GM18526 (cell line): ENCODE measurements around the gene FOXJ3.

ENCODE experiments used
- POLR2A ChIP-seq: IDR thresholded peaks from 3 replicates; pipeline ENCODE4 v1.6.1; 2011; ENCODE audit not compliant: insufficient read length; ENCODE audit errors: extremely low read depth

Gene FOXJ3

DNA sequence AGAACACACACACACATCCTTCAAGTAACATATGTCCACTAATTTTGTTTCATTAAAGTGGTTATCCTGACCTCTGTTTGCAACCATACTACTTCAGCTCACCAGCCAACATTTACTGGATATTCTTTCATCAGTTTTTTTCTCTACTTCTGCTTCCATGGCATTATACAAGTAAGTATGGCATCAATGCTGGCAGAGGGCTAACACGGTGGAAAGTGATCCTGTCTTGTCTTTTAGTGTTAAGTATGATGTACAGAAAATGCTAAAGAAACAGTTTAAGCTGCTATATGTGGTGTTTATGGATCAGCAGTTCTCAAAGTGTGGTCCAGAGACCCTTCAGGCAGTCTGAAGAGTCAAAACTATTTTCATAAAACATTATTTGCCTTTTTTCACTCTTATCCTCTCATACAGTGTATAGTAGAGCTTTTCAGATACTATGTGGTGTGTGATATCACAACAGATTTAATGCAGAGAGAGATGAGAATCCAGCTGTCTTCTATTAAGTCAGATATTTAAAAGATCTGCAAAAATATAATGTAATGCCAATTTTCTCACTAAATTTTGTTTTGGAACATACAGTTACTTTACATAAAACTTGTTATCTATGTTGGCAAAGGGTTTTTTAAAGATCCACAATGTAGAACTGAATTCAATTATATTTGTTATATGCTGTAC, 46.6 kb downstream of the FOXJ3 start:
- no peak for TF ChIP-seq POLR2A

DNA sequence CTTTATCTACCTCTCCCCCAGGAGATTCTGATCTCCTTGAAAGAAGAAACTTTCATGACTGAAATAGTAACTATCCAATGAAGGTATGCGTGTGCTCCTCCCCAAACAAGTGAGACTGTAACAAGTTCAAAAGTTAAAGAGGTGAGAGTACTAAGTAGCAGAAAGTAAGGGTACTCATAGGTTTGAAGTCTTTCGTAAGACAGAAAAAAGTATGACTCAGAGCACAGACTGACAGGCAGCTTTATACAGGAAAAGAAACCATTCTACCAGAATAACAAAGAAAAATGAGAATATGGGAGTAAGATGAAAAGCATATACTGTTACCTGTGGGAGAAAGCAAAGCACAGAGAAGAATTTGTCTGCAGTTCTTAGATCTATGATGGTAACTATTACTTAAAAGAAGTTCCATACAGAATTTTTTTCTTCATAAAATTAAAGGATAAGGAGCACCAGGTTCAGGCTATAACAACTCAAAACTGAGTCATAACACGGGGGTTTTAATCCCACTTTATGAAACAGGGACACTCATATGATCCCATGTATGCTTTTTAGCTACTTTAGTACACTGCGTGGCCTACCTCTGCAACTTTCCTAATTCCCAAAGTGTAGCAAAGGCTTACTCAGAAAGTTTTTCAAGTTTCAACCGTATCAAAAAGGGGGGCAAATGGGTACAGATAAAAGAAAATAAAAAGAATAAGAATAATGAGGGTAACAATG, 52.0 kb downstream of the FOXJ3 start:
- TF ChIP-seq POLR2A: no peak

DNA sequence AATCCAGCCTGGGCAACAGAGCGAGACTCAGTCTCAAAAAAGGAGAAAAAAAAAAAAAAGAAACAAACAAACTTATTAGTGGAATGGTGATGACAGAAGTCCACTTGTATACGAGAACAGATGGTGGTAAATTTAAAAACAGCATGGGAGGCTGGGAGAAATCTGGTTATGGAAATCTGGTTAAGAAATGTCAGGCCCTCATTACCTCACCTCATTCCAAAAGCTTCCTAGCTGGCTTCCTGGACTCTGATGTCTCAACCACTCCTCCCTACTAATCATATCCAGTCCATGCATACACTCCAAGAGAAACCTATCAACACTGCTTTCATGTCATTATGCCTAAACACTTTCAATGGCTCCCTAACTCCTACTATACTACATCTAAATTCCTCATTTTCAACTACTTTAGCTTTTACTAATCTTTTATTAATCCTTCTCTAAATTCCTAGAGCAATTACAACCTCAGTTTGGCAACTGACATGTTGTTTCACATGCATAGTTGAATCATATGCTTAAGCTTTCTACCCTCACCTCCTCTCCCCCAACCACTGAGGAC, 52.9 kb downstream of the FOXJ3 start:
- TF ChIP-seq POLR2A: no peak

DNA sequence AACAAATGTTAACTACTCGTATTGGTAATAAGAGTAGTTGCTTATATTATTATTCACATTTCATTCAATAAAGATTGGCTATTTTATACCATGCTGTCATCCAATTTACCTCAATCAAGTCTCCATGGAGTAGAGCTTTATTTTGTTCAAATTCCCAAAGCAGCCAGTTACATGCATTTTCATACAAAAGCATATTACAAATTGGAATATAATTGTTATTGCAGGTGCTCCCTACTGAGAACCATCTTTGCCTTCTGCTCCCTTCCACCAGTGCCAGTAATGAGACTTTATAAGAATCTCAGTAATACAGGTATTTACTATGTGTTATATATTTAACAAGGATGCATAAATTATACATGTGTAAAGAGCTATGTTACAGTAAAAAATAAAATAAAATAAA, 54.2 kb downstream of the FOXJ3 start:
- no peak for TF ChIP-seq POLR2A

DNA sequence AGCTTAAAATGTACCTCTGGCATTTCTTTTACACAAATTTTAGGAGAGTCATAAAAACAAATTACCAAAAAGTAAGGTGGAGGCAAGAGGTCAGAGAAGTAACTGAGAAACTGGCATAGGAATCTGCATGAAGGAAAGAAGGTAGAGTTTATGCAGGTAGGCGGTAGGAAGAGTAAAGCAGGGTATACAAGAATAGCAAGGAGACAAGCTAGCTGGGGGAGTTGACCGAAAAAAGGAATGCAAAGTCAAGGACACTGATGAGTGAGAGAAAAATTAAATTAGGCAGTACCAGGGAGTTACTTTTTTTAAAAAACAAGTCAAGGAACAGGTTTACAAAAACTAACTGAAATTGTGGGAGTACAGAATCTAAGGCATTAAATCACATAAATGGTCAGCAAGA, 56.0 kb downstream of the FOXJ3 start:
- no peak for TF ChIP-seq POLR2A

DNA sequence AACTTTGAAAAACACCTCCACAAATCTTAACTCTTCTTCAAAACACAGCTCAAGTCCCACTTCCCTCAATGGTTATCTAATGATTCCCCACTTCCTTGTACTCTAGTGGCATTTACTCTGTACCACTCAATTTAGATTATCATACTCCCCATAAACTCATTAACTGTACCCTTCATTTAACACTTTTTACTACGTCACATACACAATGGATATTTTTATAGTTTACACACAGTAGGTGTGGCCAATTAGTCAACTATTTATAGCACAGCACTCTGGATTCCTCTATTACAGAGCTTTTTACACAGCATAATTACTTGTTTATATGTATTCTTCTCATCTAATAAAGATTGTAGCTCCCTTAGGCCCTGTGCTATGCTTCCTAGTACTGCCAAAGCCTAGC, 62.1 kb downstream of the FOXJ3 start:
- no peak for TF ChIP-seq POLR2A

DNA sequence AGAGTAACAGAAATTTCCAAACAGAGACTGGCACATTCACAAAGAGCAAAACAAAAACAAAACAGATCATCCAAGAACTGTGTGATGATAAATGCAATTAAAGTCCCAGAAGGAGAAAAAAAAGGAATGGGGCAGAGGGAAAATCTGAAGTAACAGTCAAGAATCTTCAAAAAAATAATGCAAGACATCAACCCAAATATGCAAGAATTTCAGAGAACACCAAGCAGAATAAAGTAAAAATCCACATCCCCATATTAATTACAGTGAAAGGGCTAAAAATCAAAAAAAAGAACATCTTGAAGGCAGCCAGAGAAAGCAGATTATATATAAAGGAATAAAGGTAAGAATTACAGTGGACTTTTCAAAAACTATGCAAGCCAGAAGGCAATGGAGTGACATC, 67.1 kb downstream of the FOXJ3 start:
- TF ChIP-seq POLR2A: no peak

DNA sequence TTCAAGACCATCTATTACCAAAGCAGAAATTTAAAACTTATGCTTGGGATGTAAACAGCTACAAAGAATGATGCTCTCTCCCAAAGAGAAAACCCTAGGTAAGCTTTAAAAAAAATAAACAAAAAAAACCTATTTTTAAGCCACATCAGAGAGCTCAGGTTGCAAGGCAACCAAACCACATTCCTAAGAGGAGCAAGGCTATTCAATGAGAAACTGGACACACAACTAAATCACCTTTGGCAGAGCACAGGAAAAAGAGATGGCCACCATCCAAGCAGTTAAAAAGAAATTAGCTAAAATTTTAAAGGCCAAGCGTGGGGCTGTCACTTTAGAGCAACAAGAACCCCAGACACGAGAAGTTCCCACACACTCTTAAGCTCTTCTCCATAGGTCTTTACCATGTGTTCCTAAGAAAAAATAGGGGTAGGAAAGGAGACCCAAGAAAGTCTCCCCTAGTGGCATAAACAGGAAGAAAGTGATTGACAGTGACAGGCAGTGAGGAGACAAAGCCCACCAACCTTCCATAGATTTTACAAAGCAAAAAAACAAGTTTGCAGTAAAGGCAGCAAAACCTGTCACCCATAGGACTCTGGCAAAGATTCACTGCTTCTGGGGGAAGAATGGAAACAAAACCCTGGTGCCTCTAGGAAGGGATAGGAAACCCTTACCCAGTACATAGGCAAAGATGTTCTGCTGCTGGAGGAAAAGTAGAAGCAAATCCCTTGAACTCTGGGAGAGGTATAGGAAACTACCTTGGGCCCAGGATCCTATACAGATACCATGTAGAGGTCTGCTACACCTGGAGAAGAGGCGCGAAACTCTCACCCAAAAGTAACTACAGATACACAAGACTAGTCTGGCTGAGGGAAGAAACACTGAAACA, 68.5 kb downstream of the FOXJ3 start:
- no peak for TF ChIP-seq POLR2A

DNA sequence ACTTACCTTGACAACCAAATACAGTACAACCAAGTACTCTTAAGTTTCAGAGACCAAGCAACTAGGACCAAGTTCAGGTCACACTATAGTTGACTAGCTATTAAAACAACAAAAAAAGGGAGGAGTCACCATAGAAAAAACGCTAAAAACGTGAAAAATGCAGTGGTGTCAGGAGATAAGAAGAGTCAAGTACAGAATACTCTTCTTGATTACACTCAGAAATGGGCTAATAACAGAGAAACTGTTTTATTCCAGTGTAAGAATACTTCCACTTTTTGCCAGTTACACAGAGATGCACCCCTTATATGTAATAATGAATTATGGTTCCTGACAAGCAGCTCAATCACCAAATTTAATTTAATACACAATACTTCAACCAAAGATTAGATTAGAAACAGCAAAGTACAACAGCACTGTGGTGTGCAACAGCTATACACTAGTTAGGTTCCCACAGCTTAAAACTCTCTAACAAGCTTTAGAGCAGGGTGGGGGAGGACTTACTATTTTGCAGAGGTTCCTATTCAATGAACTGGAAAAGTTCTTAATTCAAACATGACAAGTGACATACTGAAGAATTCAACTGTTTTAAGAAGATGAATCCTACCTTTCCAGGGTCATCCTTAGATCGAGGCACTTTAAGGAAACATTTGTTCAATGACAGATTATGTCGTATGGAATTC, 70.4 kb downstream of the FOXJ3 start:
- no peak for TF ChIP-seq POLR2A

DNA sequence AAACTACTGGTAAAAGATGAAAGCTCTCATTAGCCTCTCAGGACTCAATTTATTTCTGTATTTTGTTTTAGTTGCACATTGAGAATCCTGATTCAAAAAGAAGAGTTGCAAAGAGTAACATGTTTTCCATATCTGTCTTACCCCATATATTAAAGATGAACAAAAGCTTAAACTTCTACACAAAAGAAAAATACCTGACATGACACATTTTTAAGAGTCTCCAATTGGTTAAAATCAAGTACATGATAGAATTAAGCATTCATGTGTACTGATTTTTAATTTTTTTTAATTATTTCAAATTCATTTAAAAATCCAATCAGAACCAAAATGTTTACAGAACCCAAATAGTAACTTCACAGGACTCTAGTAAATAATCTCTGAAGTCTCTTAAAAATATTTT, 72.0 kb downstream of the FOXJ3 start:
- TF ChIP-seq POLR2A: no peak

DNA sequence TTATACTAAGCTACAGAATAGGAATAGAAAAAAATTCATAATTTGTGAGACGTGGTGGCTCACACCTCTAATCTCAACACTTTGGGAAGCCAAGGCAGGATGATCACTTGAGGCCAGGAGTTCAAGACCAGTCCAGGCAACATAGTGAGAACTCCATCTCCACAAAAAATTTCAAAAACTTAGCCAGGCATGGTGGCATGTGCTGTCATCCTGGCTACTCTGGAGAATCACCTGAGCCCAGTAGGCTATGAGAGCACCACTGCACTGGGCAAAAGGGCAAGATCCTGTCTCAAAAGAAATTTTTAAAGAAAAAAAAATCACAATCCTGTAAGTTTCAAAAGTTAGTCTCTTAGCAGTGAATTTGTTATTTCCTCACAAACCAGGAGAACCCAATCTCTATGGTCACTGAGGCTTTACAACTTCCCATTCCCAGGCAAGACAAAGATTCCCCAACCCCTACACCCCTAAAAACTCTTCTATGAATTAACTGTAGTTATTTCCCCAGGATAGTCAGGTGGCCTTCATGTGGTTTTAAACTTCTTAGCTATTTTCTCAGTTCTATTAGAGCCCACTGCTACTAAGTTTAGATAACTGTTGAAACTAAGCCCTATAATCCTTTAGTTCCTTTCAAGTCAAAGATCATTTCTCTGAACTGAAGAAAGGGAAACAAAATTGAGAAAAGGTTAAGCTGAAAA, 74.5 kb downstream of the FOXJ3 start:
- no peak for TF ChIP-seq POLR2A

DNA sequence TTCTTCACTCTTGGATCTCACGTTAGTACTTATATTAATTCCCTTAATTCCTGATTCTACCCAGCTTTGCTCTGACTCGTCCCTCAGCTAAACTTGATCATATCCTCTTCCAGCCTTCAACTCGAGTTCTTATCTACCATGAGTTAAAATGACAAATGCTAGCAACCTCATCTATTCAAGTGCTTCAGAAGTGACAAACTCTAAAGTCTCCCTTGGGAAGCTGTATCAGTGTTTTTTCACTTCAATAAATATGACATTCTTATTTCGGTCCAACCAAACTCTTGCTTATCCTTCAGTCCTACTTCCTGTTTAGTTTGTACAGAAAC, 75.3 kb downstream of the FOXJ3 start:
- no peak for TF ChIP-seq POLR2A

DNA sequence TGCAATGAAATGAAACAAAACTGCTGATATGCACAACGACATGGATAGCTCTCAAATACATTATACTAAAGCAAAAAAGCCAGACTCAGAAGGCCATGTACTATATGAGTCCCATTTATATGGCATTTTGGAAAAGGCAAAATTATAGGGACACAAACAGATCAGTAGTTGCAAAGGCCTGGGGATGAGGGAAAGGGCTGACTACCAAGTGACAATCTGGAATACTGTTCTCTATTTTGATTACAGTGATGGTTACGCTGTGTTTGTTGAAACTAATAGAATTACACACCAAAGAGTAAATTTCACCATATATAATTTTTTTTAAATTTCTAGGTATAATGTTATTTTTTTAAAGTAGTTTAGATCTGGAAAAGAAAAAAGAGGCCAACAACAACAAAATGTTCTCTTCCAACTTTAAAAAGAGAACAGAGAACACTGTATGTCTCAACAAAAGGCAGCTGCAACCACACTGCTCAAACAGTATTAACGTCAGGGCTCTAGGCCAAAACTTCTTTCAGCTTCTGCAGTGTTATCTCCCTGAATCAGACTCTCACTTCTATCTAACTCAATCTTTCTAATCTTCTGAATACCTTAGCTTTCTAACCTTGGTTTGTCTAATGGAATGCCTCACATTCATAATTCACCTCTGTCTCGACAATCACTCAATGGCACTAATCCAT, 75.8 kb downstream of the FOXJ3 start:
- no peak for TF ChIP-seq POLR2A

DNA sequence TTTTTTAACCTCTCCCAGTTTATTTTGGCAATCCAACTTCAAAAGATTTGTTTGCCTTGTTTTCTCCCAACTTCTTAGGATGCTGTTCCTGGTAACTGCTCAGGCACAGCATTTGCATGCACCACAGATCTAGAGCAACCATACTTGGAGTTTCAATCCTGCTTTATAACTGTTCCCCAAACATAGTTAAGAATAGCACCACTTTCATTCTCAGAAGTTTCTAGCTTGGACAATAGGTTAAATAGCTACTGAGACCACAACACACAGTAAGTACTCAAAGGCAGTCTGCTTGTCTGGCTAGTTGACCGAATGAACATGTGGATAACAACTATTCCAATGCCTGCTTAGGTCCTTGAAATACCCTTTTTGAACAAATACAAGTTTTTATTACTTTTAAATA, 76.8 kb downstream of the FOXJ3 start:
- no peak for TF ChIP-seq POLR2A
